ENCODE measurements around the gene TRAPPC10. TPM values are rescaled to one million over a fixed set of nuclear protein-coding genes. Genes with fewer than 3 reads are reported as not detected.

The TRAPPC10 gene
- total RNA-seq, 6 experiments from 2014 or later: 15.4 to 25.6 (median 18.4) TPM

DNA sequence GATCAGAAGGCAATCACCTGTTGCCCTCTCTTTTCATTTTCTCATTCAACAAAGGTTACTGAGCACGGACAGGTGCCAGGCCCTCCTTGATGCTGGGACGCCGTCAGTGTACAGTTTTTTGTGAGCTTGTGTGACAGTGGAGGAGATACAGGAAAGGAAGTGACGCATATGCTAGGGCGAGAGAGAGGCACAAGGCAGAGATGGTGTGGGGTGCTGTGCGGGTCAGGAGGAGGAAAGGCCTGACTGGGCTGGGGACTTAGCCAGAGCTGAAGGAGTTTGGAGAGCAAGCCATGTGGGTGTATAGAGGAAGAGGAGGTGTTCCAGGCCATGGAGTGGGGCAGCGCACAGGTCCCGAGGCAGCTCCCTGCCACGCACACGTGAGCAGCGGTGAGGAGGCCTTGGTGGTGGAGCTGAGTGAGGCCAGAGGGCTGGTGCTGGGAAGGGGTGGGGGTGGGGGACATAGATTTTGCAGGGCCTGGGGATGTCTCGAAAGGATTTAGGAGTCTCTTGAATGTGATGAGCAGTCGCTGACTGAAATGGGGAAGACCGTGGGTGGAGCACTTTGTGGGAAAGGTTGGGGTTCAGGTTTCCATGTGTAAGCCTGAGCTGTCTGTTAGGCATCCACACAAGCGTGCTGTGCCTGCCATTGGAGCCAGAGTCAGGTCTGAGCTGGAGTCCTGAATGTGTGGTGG, 46.0 kb downstream of the TRAPPC10 start:
- 79% methylated on average over 9 of the region's 15 CpGs for whole genome bisulfite sequencing (ENCODE audit: insufficient coverage, low coverage, low lambda C conversion rate, missing lambda C conversion rate)
- Histone ChIP-seq H3K27me3 (no peaks in the 10 kb centered on the region), H3K4me3 (no peak overlapping the region), H3K36me3 (peaks cover 0 to 40% (median 9%) of the 10 kb centered on the region in 4 donors), H3K27ac (no peak overlapping the region), H3K9me3 (no peaks in the 10 kb centered on the region), H3K4me1 (no peaks in the 10 kb centered on the region)
- ATAC-seq: peak in 1 of 4 donors; percentile 8
- DNase-seq: no peak
- TF ChIP-seq POLR2A (IDR thresholded peaks at IDR 0.05) (no peak), CTCF (IDR thresholded peaks at IDR 0.05) (no peak)
- intact Hi-C loops (cut with DNase I): no loop called here

DNA sequence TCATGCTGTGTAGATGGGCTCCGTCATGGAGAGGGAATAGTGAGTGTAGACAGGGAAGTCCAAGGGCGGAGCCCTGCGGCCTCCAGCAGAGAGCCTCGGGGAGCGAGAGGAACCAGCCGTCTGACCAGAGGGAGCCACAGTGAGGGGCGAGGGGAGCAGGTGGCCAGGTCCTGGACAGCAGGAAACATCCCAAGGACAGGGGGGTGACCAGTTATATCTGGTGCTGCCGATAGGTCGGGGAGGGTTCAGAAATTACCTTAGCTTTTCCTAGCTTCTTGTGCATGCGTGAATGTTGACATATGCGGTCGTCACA, 46.5 kb downstream of the TRAPPC10 start:
- H3K27ac ChIP-seq: no peak overlapping the region
- no peak overlapping the region for H3K4me3 ChIP-seq
- no peaks in the 10 kb centered on the region for H3K4me1 ChIP-seq
- TF ChIP-seq CTCF (IDR thresholded peaks at IDR 0.05) (no peak), POLR2A (IDR thresholded peaks at IDR 0.05) (no peak)
- ATAC-seq: peak in 1 of 4 donors; percentile 40
- 90% methylated on average over 3 of the region's 12 CpGs for WGBS (ENCODE audit: insufficient coverage, low coverage, low lambda C conversion rate, missing lambda C conversion rate)
- no peaks in the 10 kb centered on the region for H3K27me3 ChIP-seq
- intact Hi-C loops (cut with DNase I): no loop called here
- no peak for DNase-seq
- no peaks in the 10 kb centered on the region for H3K9me3 ChIP-seq
- peaks cover 0 to 45% (median 11%) of the 10 kb centered on the region in 4 donors for H3K36me3 ChIP-seq

DNA sequence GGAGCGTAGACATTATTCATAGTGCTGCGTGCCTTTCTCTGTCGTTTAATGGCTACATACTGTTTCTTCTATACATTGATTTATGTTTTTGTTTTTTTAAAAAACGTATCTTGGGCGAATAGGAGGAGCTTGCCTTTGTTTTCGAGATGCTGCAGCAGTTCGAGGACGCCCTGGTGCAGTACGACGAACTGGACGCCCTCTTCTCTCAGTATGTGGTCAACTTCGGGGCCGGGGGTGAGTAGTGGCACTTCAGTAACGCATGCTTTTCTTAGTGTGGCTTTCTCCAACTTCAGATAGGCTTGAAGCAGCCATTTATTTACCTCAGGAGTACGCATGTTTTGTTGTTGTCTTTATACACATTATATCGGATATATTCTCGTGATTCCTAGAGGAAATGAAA, 46.9 kb downstream of the TRAPPC10 start:
- ATAC-seq (no peak), DNase-seq (no peak)
- Histone ChIP-seq H3K36me3 (peaks cover 0 to 49% (median 13%) of the 10 kb centered on the region in 4 donors), H3K9me3 (no peaks in the 10 kb centered on the region), H3K4me3 (no peak overlapping the region), H3K4me1 (no peaks in the 10 kb centered on the region), H3K27ac (no peak overlapping the region), H3K27me3 (no peaks in the 10 kb centered on the region)
- intact Hi-C loops (cut with DNase I): no loop called here
- 90% methylated on average over 15 of the region's 17 CpGs for WGBS (ENCODE audit: insufficient coverage, low coverage, low lambda C conversion rate, missing lambda C conversion rate)
- TF ChIP-seq CTCF (IDR thresholded peaks at IDR 0.05): no peak
- no peak for TF ChIP-seq POLR2A (IDR thresholded peaks at IDR 0.05)

DNA sequence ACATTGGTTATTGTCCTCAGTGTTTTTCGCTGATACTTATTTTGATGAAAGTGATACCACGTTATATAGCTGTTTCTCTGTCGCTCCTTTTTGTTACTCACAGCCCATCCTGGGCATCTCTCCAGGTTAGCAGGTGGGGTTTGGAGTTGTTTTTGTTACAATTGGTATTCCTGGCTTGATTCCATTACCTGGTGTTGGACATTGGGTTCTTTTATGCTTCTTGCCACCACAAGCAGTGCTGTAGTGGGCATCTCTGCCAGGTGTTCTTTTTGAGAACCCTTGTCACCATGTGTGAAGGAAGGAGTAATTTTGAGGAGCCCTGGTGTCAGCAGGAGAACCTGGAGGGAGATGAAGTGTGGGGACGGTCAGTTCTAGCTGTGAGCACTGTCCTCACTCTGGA, 47.6 kb downstream of the TRAPPC10 start:
- Histone ChIP-seq H3K4me1 (no peaks in the 10 kb centered on the region), H3K27me3 (no peaks in the 10 kb centered on the region), H3K4me3 (no peak overlapping the region), H3K9me3 (no peaks in the 10 kb centered on the region), H3K36me3 (peaks cover 0 to 49% (median 14%) of the 10 kb centered on the region in 4 donors), H3K27ac (no peak overlapping the region)
- intact Hi-C loops (cut with DNase I): no loop called here
- no peak for DNase-seq
- ATAC-seq: no peak
- TF ChIP-seq POLR2A (IDR thresholded peaks at IDR 0.05): no peak
- no peak for TF ChIP-seq CTCF (IDR thresholded peaks at IDR 0.05)
- WGBS (ENCODE audit: insufficient coverage, low coverage, low lambda C conversion rate, missing lambda C conversion rate): 91% methylated on average over 4 of the region's 4 CpGs
